Loucy (cell line): Measurements from ENCODE around the gene CACNA2D4.

ENCODE experiments used
- EZH2phosphoT487 ChIP-seq: fragments of 200-600 bp; IDR thresholded peaks from 2 replicates; pipeline ENCODE4 v1.6.1; 2018; ENCODE audit warnings: antibody characterized with exemption, mild to moderate bottlenecking, moderate library complexity, borderline replicate concordance
- TF ChIP-seq, protein P1 (sequence below): fragments of 200-600 bp; sonication (generic); conservative IDR thresholded peaks from 2 replicates; pipeline ENCODE4 v1.5.1; 2014; ENCODE audit warnings: mild to moderate bottlenecking, antibody characterized with exemption, low read length

GRCh38 chr12:1835211-1836131 is 83.0 kb downstream of the CACNA2D4 start:
- TF ChIP-seq, protein P1, sequence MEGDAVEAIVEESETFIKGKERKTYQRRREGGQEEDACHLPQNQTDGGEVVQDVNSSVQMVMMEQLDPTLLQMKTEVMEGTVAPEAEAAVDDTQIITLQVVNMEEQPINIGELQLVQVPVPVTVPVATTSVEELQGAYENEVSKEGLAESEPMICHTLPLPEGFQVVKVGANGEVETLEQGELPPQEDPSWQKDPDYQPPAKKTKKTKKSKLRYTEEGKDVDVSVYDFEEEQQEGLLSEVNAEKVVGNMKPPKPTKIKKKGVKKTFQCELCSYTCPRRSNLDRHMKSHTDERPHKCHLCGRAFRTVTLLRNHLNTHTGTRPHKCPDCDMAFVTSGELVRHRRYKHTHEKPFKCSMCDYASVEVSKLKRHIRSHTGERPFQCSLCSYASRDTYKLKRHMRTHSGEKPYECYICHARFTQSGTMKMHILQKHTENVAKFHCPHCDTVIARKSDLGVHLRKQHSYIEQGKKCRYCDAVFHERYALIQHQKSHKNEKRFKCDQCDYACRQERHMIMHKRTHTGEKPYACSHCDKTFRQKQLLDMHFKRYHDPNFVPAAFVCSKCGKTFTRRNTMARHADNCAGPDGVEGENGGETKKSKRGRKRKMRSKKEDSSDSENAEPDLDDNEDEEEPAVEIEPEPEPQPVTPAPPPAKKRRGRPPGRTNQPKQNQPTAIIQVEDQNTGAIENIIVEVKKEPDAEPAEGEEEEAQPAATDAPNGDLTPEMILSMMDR: no peak
- TF ChIP-seq EZH2phosphoT487: no peak
